OCI-LY7 (cell line): ENCODE measurements around the gene ZXDC.
A peak's percentile ranks its signal among the peaks of the same experiment; 100 is the strongest.

Experiments
- CTCF ChIP-seq: fragments of 200-600 bp; sonication (generic); conservative IDR thresholded peaks from 2 replicates; pipeline ENCODE4 v1.5.1; 2014; ENCODE audit warnings: mild to moderate bottlenecking, antibody characterized with exemption, low read length, moderate library complexity, mixed read lengths
- EZH2phosphoT487 ChIP-seq: fragments of 200-600 bp; sonication (generic); IDR thresholded peaks from 2 replicates; pipeline ENCODE4 v1.6.1; 2018; ENCODE audit warnings: low read depth, borderline replicate concordance, mild to moderate bottlenecking, mixed run types, antibody characterized with exemption, low read length, moderate library complexity, mixed read lengths

- TF ChIP-seq CTCF (peak; percentile 49), EZH2phosphoT487 (no peak)
Measured at GRCh38 chr3:126490619-126491018, 14.9 kb upstream of the ZXDC start.
